ENCODE data around the gene CGB2. TPM values are rescaled to one million over a fixed set of nuclear protein-coding genes. Genes with fewer than 3 reads are reported as not detected.

Gene CGB2
- total RNA-seq, 3 donors from 2014 or later (not counting 1 experiment from before 2014, with no cell fraction given): not detected

- Histone ChIP-seq H3K4me3 (ENCODE audit: low read length) (peak overlapping the region; percentile 79), H3K4me1 (ENCODE audit: control insufficient read depth, insufficient read depth, low read length) (peaks cover 31% of the 10 kb centered on the region), H3K36me3 (ENCODE audit: control insufficient read depth, insufficient read depth, low read length) (peaks cover 6% of the 10 kb centered on the region), H3K9me3 (ENCODE audit: control insufficient read depth, insufficient read depth, low read length) (no peaks in the 10 kb centered on the region), H3K27ac (ENCODE audit: low read length) (peak overlapping the region; percentile 30), H3K27me3 (ENCODE audit: control insufficient read depth, insufficient read depth, low read length) (no peaks in the 10 kb centered on the region)
- H3K36me3 Mint-ChIP-seq: no peaks in the 10 kb centered on the region
- H3K4me3 Mint-ChIP-seq: peak overlapping the region; percentile 97
- no peaks in the 10 kb centered on the region for H3K27me3 Mint-ChIP-seq (ENCODE audit: low read depth in 2 of 2)
- TF ChIP-seq CTCF (IDR thresholded peaks at IDR 0.05): no peak
- no peaks in the 10 kb centered on the region for H3K9me3 Mint-ChIP-seq
- H3K27ac Mint-ChIP-seq: peak overlapping the region; percentile 94 to 97
- intact Hi-C loops (cut with micrococcal nuclease): loop anchor here (10.0 kb wide), 2 partner anchors 152 to 358 kb away; partner anchors contain the start of gene DBP
- ATAC-seq: no peak
- no peak for DNase-seq
- H3K4me1 Mint-ChIP-seq: peaks cover 28 to 52% of the 10 kb centered on the region in 2 donors
- under 1% methylated on average over 20 of the region's 20 CpGs for WGBS (ENCODE audit: insufficient coverage)
Measured at GRCh38 chr19:48992581-48993174, 39.0 kb upstream of the CGB2 start.

- Histone ChIP-seq H3K27me3 (ENCODE audit: control insufficient read depth, insufficient read depth, low read length) (no peaks in the 10 kb centered on the region), H3K36me3 (ENCODE audit: control insufficient read depth, insufficient read depth, low read length) (peaks cover 4% of the 10 kb centered on the region), H3K4me3 (ENCODE audit: low read length) (peak within 1 kb of the TSS; percentile 79), H3K9me3 (ENCODE audit: control insufficient read depth, insufficient read depth, low read length) (no peaks in the 10 kb centered on the region), H3K4me1 (ENCODE audit: control insufficient read depth, insufficient read depth, low read length) (peaks cover 31% of the 10 kb centered on the region), H3K27ac (ENCODE audit: low read length) (peak within 1 kb of the TSS; percentile 86)
- Mint-ChIP-seq H3K4me3 (peak within 1 kb of the TSS; percentile 97), H3K27me3 (ENCODE audit: low read depth in 2 of 2) (no peaks in the 10 kb centered on the region), H3K4me1 (peaks cover 28 to 51% of the 10 kb centered on the region in 2 donors), H3K27ac (peak within 1 kb of the TSS; percentile 94 to 97), H3K9me3 (no peaks in the 10 kb centered on the region), H3K36me3 (no peaks in the 10 kb centered on the region)
- peak; percentile 90 to 98 (median 92) for ATAC-seq
- TF ChIP-seq CTCF (IDR thresholded peaks at IDR 0.05): peak; percentile 97
- under 1% methylated on average over 56 of the region's 56 CpGs for WGBS (ENCODE audit: insufficient coverage)
- DNase-seq: peak; percentile 98 to 100
- intact Hi-C loops (cut with micrococcal nuclease): loop anchor here (10.0 kb wide), 2 partner anchors 151 to 359 kb away; partner anchors contain the start of gene DBP
Measured at GRCh38 chr19:48993175-48994034, 38.3 kb upstream of the CGB2 start, which contains the start of the genes GYS1 and RUVBL2. GYS1 (minus strand) TSS chr19:48993309; CDS start chr19:48993112, 197 bp downstream. RUVBL2 (plus strand) TSS chr19:48993887; CDS start chr19:48993912, 25 bp downstream.

GRCh38 chr19:48994035-48994386 is 37.7 kb upstream of the CGB2 start:
- no peaks in the 10 kb centered on the region for H3K9me3 ChIP-seq (ENCODE audit: control insufficient read depth, insufficient read depth, low read length)
- no peak for TF ChIP-seq CTCF (IDR thresholded peaks at IDR 0.05)
- DNase-seq (no peak), ATAC-seq (no peak)
- no peaks in the 10 kb centered on the region for H3K36me3 ChIP-seq (ENCODE audit: control insufficient read depth, insufficient read depth, low read length)
- no peaks in the 10 kb centered on the region for H3K27me3 Mint-ChIP-seq (ENCODE audit: low read depth in 2 of 2)
- H3K4me3 Mint-ChIP-seq: peak overlapping the region; percentile 97
- H3K4me1 Mint-ChIP-seq: peaks cover 28 to 51% of the 10 kb centered on the region in 2 donors
- no peaks in the 10 kb centered on the region for H3K36me3 Mint-ChIP-seq
- H3K27me3 ChIP-seq (ENCODE audit: control insufficient read depth, insufficient read depth, low read length): no peaks in the 10 kb centered on the region
- H3K4me1 ChIP-seq (ENCODE audit: control insufficient read depth, insufficient read depth, low read length): peaks cover 31% of the 10 kb centered on the region
- H3K4me3 ChIP-seq (ENCODE audit: low read length): peak overlapping the region; percentile 79
- H3K27ac ChIP-seq (ENCODE audit: low read length): peak overlapping the region; percentile 86
- peak overlapping the region; percentile 94 to 97 for H3K27ac Mint-ChIP-seq
- no peaks in the 10 kb centered on the region for H3K9me3 Mint-ChIP-seq
- intact Hi-C loops (cut with micrococcal nuclease): loop anchor here (10.0 kb wide), 2 partner anchors 151 to 359 kb away; partner anchors contain the start of gene DBP
- WGBS (ENCODE audit: insufficient coverage): 2% methylated on average over 13 of the region's 13 CpGs

All from natural killer cell (primary cell).